ENCODE data around the gene VPS37C.
A peak's percentile ranks its signal among the peaks of the same experiment; 100 is the strongest.
"Not testable (repeated sequence)": the region's sequence is repeated elsewhere in the genome, so short reads cannot be mapped to it uniquely, and the experiment has no call there.

The VPS37C gene

GRCh38 chr11:61109671-61110070 is 51.6 kb downstream of the VPS37C start:
- DNase-seq: no peak
- H3K27me3 Mint-ChIP-seq: no peaks in the 10 kb centered on the region
- CTCF ChIA-PET: interaction anchor here (4.9 to 5.5 kb wide), 2 partner anchors 26 to 28 kb away, joined by 16 to 32 read pairs; no protein-coding TSS in a partner anchor
- peaks cover 97% of the 10 kb centered on the region for H3K4me1 Mint-ChIP-seq
- peak overlapping the region; percentile 88 for H3K27ac Mint-ChIP-seq
- peak overlapping the region; percentile 30 for H3K4me3 Mint-ChIP-seq
- no peaks in the 10 kb centered on the region for H3K9me3 Mint-ChIP-seq
- H3K36me3 Mint-ChIP-seq: peaks cover 84% of the 10 kb centered on the region

GRCh38 chr11:61108847-61109585 is 52.2 kb downstream of the VPS37C start:
- Mint-ChIP-seq H3K27me3 (no peaks in the 10 kb centered on the region), H3K36me3 (peaks cover 85% of the 10 kb centered on the region), H3K4me1 (peaks cover 96% of the 10 kb centered on the region), H3K27ac (peak overlapping the region; percentile 88), H3K4me3 (peak overlapping the region; percentile 30), H3K9me3 (no peaks in the 10 kb centered on the region)
- DNase-seq: no peak
- CTCF ChIA-PET: interaction anchor here (4.9 to 5.5 kb wide), 2 partner anchors 25 to 28 kb away, joined by 16 to 32 read pairs; no protein-coding TSS in a partner anchor

DNA sequence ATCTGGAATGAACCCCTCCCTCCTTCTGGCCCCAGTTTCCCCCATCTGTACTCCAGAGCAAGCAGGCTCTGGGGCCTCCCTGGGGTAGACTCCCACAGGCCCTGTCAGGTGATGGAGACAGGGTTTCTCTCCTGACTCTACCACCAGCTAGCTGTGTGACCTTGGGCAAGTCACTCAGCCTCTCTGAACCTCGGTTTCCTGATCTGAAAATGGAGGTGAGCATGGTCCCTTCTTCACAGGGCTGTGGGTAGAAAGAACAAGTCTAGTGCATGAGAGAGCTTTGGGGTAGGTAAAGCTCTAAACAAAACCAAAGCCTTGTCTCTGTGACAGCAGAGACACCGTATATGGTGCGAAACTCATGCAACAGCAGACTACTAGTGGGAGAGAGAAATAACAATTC is 53.3 kb downstream of the VPS37C start:
- H3K4me1 Mint-ChIP-seq: peaks cover 89% of the 10 kb centered on the region
- no peaks in the 10 kb centered on the region for H3K9me3 Mint-ChIP-seq
- peak overlapping the region; percentile 31 for H3K4me3 Mint-ChIP-seq
- H3K27ac Mint-ChIP-seq: peak overlapping the region; percentile 88
- CTCF ChIA-PET: interaction anchor here (1.4 to 1.7 kb wide), 4 partner anchors 17 to 138 kb away, joined by 3 to 7 read pairs (median 4); no protein-coding TSS in a partner anchor
- peaks cover 87% of the 10 kb centered on the region for H3K36me3 Mint-ChIP-seq
- no peak for DNase-seq
- H3K27me3 Mint-ChIP-seq: no peaks in the 10 kb centered on the region

DNA sequence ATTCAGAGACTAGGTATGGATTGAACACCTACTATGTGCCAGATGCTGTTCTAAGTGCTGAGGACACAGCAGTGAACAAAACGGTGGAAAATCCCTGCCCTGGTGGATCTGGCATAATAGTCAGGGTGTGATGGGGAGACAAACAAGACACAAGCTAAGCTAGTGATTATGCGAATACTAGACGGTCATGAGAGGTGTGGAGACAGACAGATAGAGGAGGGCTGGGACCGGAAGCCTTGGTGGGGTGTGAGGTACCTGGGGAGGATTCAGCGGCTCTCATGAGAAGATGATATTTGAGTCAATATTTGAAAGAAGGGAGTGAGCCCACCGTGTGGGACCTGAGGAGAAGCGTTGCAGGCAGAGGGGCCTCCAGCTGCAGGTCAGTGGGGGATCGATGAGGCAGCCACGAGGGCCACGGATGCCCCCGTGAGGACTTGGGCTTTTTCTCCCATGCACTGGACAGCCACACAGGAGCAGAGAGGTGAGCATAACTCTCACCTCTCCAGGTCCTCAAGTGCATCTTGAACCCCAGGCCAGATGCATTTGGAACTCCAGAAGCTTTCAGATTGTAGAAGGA is 54.2 kb downstream of the VPS37C start:
- Mint-ChIP-seq H3K36me3 (peaks cover 81% of the 10 kb centered on the region), H3K27me3 (no peaks in the 10 kb centered on the region), H3K4me3 (no peak overlapping the region), H3K27ac (peak overlapping the region; percentile 75), H3K9me3 (no peaks in the 10 kb centered on the region), H3K4me1 (peaks cover 80% of the 10 kb centered on the region)
- DNase-seq: no peak
- CTCF ChIA-PET: interaction anchor here (1.4 to 1.7 kb wide), 4 partner anchors 16 to 137 kb away, joined by 3 to 7 read pairs (median 4); no protein-coding TSS in a partner anchor

GRCh38 chr11:61106296-61106695 is 54.9 kb downstream of the VPS37C start:
- Mint-ChIP-seq H3K4me3 (no peak overlapping the region), H3K27ac (peak overlapping the region; percentile 78), H3K9me3 (no peaks in the 10 kb centered on the region), H3K27me3 (no peaks in the 10 kb centered on the region), H3K4me1 (peaks cover 73% of the 10 kb centered on the region), H3K36me3 (peaks cover 74% of the 10 kb centered on the region)
- no peak for DNase-seq
- CTCF ChIA-PET: no interaction called here

GRCh38 chr11:61104963-61105362 is 56.3 kb downstream of the VPS37C start:
- CTCF ChIA-PET: interaction anchor here (1.2 to 1.5 kb wide), 3 partner anchors 24 to 136 kb away, joined by 3 to 4 read pairs (median 4); no protein-coding TSS in a partner anchor
- Mint-ChIP-seq H3K9me3 (no peaks in the 10 kb centered on the region), H3K36me3 (peaks cover 65% of the 10 kb centered on the region), H3K27me3 (no peaks in the 10 kb centered on the region), H3K4me3 (no peak overlapping the region), H3K4me1 (peaks cover 60% of the 10 kb centered on the region), H3K27ac (peak overlapping the region; percentile 52)
- no peak for DNase-seq

- no peak for DNase-seq
- Mint-ChIP-seq H3K27me3 (no peaks in the 10 kb centered on the region), H3K4me3 (no peak overlapping the region), H3K36me3 (peaks cover 55% of the 10 kb centered on the region), H3K9me3 (no peaks in the 10 kb centered on the region), H3K4me1 (peaks cover 50% of the 10 kb centered on the region), H3K27ac (no peak overlapping the region)
- CTCF ChIA-PET: interaction anchor here (1.2 kb wide), 1 partner anchor 25 kb away, joined by 4 read pairs; no protein-coding TSS in a partner anchor
Observed at GRCh38 chr11:61103851-61104423, 57.3 kb downstream of the VPS37C start.

- Mint-ChIP-seq H3K36me3 (peaks cover 45% of the 10 kb centered on the region), H3K27me3 (no peaks in the 10 kb centered on the region), H3K27ac (no peak overlapping the region), H3K4me1 (peaks cover 40% of the 10 kb centered on the region), H3K9me3 (no peaks in the 10 kb centered on the region), H3K4me3 (no peak overlapping the region)
- peak; percentile 51 for DNase-seq
- CTCF ChIA-PET: interaction anchor here (0.8 to 1.3 kb wide), 4 partner anchors 9 to 19 kb away, joined by 3 to 4 read pairs (median 4); no protein-coding TSS in a partner anchor
Observed at GRCh38 chr11:61102667-61103571, 58.3 kb downstream of the VPS37C start.

- DNase-seq: no peak
- H3K4me1 Mint-ChIP-seq: peaks cover 23% of the 10 kb centered on the region
- H3K9me3 Mint-ChIP-seq: peaks cover under 1% of the 10 kb centered on the region
- H3K36me3 Mint-ChIP-seq: peaks cover 15% of the 10 kb centered on the region
- H3K27ac Mint-ChIP-seq: no peak overlapping the region
- no peaks in the 10 kb centered on the region for H3K27me3 Mint-ChIP-seq
- CTCF ChIA-PET: interaction anchor here (0.7 kb wide), 1 partner anchor 13 kb away, joined by 3 read pairs; no protein-coding TSS in a partner anchor
- H3K4me3 Mint-ChIP-seq: no peak overlapping the region
Observed at GRCh38 chr11:61098778-61099177, 62.4 kb downstream of the VPS37C start.

- not testable (repeated sequence) for H3K27ac Mint-ChIP-seq, H3K9me3 Mint-ChIP-seq, DNase-seq, H3K27me3 Mint-ChIP-seq, H3K4me3 Mint-ChIP-seq
- peaks cover 10% of the 10 kb centered on the region for H3K36me3 Mint-ChIP-seq
- CTCF ChIA-PET: interaction anchor here (0.7 kb wide), 1 partner anchor 13 kb away, joined by 3 read pairs; no protein-coding TSS in a partner anchor
- peaks cover 26% of the 10 kb centered on the region for H3K4me1 Mint-ChIP-seq
Observed at GRCh38 chr11:61098261-61098660, 63.0 kb downstream of the VPS37C start.

DNA sequence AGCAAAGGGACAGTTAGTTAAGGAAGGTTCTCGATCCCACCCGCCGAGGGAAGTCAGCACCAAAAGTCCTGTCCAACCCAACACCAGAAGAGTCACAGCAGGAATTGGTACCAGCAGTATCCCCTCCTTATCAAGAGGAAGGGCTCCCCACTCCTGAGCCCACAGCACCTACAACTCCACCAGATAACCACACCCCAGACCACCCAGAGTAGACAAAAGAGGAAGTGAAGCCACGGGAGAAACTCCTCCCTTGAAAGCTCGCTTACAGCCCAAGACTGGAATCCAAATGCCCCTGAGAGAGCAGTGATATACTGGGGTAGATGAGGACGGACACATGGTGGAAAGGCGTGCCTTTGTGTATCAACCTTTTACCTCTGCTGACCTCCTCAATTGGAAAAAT is 66.2 kb downstream of the VPS37C start:
- H3K4me3 Mint-ChIP-seq: no peak overlapping the region
- DNase-seq: no peak
- H3K36me3 Mint-ChIP-seq: peaks cover 7% of the 10 kb centered on the region
- H3K27ac Mint-ChIP-seq: no peak overlapping the region
- H3K27me3 Mint-ChIP-seq: no peaks in the 10 kb centered on the region
- CTCF ChIA-PET: interaction anchor here (0.6 kb wide), 1 partner anchor 118 kb away, joined by 3 read pairs; no protein-coding TSS in a partner anchor
- peaks cover 56% of the 10 kb centered on the region for H3K4me1 Mint-ChIP-seq
- peaks cover 2% of the 10 kb centered on the region for H3K9me3 Mint-ChIP-seq

GRCh38 chr11:61094167-61094566 is 67.1 kb downstream of the VPS37C start:
- CTCF ChIA-PET: not testable (repeated sequence)

More at GRCh38 chr11:61094167-61094566, 67.1 kb downstream of the VPS37C start:
- Mint-ChIP-seq H3K27ac (peak overlapping the region; percentile 4), H3K4me1 (peaks cover 60% of the 10 kb centered on the region)
- DNase-seq, H3K9me3 Mint-ChIP-seq, H3K4me3 Mint-ChIP-seq, H3K36me3 Mint-ChIP-seq, H3K27me3 Mint-ChIP-seq: not testable (repeated sequence)
